ENCODE data around the gene MAPRE2.

Gene MAPRE2

DNA sequence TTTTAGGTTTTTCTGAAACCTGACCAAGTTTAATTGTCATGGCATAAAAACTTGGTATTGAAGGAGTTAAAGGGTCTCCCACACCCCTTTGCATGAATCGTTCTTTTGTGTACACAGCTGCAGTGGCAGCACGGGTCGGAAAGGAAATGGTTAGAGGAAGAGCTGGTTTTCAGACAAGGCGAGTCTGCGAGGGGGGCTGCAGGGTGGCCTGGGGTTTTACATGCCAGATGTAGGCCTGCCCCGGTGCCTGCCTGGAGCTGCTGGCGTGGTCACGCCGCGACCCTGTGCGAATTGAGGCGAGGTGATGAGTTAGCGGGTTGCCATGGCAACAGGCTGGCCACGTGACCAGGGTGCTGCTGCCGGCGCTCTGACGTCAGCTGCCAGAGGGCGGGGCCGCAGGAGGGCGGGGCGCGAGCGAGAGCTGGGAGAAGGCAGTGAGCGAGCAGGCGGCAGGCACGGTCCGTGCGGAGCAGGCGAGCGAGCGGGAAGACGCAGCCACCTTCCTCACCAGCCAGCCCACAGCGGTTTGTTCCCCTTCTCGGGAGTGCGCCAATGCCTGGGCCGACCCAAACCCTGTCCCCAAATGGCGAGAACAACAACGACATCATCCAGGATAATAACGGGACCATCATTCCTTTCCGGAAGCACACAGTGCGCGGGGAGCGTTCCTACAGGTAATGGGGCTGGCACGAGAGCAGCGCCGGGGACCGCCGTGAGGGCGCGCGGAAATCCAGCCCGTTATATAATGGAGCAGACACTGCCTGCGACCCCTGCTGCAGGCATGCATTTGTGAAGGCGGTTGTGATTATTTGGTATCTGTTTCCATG, at the start of gene MAPRE2:
Gene MAPRE2, plus strand, starts transcription at position 426 of the 827 bp plus-strand sequence. Its CDS starts 127 bp downstream, at position 553.
- DNase-seq = peak; percentile 99

DNA sequence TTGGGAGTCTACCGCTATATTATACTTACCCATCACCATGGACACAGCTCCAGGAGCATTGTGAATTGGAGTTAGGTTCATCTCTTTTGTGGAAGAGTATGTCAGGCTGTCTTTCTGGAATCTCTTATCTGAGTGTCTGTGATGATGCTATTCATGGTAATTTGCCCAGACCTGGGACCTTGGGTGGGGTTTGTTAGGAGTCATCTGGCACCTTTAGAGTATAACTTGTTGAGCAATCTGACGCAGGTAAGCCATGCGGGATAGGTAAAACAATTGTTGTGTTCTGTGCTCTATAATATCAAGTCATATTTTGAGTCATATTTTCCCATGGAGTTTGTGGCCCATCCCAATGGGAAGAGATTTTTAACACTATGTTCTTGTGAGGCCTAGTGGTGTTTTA, 49.7 kb upstream of the MAPRE2 start:
- no peak for DNase-seq

DNA sequence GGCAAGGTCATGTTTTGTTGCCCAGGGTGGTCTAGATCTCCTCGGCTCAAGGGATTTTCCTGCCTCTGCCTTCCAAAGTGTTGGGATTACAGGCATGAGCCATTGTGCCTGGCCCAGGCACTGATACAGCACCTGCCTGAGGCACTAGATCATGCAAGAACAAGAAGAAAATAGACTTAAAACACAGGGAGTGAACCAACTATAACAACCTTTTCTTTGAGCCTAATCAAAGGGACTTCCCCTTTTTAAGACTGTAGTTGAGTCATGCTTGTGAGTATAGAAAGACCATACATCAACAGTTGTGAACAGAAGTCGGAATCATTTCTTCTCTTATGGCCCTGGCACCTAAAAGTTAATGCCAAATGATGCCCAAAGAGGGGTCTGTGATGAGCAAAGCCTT, 47.9 kb upstream of the MAPRE2 start:
- DNase-seq = no peak

DNA sequence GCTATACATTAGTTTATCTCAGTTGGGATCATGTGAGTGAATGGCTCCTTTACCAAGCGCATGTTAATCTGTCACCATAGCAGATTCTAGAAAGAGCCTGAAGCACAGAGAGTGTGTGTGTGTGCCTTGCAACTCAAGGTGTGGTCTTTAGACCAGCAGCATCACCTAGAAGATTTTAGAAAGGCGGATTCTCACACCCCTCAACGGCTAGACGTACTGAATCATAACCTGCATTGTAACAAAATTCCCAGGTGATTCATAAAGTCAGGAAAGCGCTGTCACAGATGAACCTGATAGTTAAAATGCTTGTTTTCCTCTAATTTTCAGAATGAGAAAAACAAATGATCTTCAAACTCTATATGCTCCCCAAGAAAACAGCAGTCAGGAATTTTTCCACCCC, 45.5 kb upstream of the MAPRE2 start:
- DNase-seq = no peak

DNA sequence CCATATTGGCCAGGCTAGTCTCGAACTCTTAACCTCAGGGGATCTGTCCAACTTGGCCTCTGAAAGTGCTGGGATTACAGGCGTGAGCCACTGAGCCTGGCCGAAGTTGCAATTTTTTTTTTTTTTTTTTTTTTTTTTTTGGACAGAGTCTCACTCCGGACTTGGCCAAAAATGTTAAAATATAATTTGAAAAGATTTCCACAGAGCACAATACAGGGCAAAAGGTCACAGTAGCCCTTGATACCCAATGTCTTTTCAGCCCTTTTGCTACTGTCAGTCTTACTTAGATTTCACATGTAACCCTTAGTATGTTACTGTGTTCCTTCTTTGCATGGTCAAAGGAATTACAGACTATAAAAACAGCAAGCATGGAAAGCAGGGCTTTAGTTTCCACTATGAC, 42.6 kb upstream of the MAPRE2 start:
- no peak for DNase-seq

DNA sequence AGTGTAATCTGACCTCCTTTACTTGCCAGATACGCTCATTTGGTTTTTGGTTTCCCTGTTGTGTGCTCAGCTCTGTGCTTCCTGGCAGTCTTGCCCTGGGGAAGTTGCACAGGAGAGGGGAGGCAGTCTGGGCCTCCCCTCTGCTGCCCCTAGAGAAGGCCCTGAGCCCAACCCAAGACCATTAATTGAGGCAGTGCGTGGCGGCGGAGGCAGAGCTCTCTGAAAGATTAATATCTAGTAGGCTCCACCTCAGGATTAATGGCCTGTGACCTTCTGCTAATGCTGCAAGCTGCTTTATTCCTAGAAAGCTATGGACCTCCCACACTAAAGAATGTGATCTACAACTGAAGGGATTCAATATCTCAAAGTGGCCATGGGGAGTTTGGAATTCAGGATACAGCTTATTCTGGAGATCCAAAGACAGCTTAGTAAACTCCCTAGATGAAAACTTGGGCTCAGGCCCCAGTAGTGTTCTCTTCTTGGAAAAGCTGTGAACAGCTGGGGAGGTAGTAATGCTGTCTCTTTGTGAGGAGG, 41.4 kb upstream of the MAPRE2 start:
- peak; percentile 20 for DNase-seq

DNA sequence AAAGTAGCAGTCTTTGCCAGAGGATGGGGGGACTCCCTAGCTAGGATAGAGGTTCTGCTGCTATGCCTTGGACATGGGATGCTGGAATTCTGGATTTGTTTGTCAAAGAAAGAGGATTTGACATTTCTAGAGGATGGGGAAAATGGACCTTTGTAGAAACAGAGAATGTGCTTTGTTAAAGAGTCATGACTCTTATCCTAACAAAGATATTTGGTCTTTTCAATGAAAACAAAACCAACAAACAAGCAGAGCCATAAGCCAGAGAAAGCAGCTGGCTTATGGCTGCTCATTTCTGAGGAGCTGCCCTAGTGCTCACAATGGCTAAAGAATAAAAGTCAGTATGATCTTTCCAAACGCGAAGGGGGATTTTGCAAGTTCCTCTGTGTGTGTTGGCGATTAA, 40.8 kb upstream of the MAPRE2 start:
- DNase-seq = no peak

DNA sequence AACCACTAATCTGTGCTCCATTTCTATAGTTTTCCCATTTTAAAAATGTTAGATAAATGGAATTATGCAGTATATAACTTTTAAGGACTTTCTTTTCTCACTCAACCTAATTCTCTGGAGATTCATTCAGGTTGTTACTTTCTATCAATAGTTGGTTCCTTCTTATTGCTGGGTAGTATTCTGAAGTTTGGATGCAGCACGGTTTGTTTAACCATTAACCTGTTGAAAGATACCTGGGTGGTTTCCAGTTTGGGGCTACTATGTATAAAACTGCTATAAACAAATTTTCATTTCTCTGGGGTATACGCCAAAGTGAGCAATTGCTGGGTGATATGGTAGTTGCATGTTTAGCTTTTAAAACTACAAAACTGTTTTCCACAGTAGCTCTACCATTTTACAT, 39.1 kb upstream of the MAPRE2 start:
- DNase-seq = no peak

DNA sequence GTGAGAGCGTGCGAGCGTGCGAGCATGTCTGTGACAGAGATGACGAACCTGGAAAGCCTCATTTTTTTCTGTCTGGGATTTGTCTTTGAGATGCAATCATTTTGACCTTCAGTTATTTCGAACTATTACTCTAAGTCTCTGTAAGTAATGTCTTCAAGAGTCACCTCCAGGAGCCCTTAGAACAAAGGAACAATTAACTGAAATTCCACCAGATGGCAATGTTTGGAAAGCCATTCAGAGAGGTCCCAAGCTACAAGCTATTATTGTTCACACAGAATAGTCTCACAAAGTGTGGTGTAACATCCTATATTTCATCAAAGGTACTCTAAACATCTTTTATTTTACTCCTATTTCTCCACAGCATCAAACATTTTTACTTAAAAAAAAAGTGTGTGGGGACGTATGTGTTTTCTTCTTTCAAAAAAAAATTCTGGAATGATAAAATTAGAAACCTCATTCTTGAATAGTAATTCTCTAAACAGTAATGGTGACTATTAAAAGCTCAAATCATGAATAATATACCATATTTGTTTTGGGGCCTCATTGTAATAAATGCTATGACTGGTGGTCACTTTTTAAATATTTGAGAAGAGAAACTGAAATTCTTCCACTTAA, 35.1 kb upstream of the MAPRE2 start:
- DNase-seq = peak; percentile 44

DNA sequence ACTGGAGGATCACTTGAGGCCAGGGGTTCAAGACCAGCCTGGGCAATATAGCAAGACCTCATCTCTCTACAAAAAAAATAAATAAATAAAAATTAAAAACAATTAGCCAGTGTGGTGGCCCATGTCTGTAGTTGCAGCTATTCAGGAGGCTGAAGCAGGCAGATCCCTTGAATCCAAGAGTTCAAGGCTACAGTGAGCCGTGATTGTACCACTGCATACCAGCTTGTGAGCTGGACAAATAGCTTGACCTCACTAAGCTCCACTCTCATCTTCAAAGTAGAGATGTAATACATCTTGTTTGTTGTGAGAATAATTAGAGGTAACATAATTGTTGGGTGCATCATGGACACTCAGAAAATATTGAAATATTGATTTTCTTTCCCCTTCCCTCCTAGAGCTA, 31.1 kb upstream of the MAPRE2 start:
- DNase-seq = no peak

DNA sequence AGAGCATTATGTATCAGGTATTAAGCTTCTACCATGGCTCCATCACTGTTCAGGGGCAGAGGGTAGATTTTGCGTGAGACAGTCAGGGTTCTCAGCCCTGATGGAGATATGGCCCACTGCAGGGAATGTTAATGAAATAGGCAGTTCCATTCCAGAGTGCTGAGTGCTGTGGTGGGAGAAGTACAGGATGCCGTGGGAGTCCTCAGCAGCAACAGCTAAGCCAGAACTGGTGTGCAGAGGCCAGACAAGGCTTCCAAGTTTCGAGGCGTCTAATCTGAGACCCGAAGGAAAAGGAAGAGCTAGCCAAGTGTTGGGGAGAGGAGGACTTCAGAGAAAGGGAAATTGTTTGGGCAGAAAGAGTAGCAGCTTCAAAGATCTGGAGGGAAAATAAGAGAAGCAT, 30.2 kb upstream of the MAPRE2 start:
- DNase-seq = no peak

DNA sequence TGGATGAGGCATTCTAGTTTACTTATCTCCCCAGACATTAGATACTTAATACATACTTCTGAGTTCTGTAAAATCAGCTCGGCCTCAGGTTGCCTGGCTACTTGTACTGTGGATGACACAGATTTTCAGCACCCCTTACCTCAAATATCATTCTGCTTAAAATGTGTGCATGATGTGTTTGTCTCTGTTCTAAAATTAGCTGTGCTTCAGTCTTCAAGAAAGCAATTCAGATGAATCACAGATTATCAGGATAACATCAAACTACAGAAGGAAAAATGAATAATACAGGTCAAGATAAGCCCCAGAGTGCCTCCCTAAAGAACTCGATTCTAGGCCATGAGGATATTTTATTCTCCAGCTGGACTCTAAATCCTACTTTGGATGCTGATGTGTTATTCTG, 21.3 kb upstream of the MAPRE2 start:
- no peak for DNase-seq

DNA sequence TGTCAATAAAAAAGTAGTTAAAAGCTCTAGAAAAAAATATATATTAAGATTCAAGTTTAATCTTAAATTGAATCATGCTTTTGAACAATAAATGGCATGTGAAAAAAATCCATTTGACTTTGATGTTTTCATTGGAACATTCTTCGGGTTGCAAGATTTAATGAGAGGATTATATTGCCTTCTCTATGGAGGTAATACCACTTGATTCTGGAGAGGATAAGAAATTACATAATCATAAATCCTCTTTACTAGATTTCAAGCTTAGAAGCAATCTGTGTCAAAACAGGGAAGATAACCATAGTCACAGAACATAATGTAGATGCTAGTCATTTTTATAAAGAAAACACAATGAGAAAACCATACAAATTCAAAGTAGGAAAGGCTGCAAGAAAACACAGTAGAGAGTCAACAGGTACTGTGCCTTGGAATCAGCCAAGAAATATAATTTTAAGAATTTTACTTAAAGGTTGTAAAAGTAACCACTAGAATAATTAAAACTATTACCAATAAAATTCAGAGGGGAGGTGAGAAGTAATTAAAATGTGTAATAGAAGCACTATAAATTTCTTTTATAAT, 18.7 kb upstream of the MAPRE2 start:
- DNase-seq = no peak

DNA sequence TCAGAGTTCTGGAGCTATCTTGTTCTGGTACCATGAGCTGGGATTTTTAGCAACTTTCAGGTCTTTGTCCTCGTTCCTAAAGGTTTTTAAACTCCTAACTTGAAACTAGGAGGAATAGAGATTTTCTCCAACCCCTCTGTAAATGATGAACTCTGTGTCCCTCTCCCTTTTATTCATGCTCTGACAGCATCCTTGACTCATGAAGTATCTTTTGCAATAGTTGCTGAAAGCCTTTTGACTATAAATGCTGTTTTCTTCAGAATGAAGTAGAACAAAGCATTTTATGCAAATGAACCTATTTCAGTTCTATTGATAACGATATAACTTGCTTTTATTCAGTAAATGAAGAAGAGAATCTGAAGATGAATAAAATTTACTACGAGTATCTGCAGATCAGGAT, 17.0 kb upstream of the MAPRE2 start:
- DNase-seq = no peak

DNA sequence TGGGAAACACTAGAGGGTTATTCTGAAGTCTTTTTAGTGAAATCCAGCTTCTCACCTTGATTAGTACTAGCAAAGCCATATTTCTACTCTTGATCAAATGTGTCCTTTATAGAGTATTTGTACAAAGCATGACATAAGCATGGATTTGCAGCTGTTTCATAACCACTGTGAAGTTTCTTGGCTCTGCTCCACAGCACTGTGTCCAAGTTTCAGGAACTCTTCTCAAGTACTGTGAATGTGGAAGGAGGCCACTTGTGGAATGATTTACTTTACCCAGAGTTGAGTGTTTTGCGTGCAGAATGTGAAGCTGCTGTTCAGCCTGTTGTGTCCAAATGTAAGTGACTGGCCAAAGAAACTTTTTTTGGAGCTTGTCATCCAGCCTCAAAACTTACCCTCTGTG, 16.2 kb upstream of the MAPRE2 start:
- DNase-seq = no peak

DNA sequence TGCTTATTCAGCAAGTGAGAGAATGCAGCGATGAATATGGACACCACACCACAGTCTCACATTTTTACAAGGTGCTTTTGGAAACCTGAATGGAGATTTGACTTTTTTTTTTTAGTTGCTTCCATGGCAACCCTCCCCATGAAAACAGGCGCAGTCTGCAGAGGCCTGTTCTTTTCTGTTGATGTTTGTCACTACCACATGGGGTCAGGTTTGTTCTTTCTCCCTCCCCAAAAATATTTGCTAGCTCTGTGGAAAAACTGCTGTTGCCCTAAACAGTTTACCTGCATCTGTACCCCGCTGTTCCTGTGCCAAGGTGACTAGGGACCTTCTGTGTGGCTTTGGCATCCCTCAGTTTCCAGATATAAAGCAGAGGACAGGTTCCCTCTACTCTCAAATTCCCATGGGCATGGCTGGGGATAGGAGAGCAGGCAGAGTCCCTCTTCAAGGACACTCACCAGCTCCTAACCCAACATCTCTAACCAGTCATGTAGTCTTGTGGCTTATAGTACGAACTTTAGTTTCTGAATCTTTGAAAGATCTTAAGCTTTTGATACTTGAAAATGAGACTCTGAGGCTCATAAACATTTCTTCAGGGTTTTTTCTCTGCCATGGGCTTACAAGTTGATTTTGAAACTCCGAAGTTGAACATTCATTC, 14.7 kb upstream of the MAPRE2 start:
- DNase-seq = no peak

DNA sequence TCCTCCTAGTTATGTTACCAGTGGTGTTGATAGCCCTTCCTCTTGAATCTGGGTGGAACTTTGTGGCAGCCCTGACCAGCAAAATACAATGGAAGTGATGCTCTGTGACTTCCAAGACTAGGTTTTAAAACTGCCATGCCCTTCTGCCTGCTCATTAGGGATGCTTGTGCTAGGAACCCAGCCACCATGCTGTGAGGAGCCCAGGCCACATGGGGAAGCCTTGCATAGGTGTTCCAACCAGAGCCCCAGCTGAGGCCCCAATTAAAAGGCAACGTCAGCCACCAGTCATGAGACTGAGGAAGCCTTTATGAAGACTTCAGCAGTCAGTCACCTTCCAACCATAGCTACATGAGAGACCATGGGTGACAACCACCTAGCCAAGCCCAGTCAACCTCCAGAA, 14.0 kb upstream of the MAPRE2 start:
- no peak for DNase-seq

DNA sequence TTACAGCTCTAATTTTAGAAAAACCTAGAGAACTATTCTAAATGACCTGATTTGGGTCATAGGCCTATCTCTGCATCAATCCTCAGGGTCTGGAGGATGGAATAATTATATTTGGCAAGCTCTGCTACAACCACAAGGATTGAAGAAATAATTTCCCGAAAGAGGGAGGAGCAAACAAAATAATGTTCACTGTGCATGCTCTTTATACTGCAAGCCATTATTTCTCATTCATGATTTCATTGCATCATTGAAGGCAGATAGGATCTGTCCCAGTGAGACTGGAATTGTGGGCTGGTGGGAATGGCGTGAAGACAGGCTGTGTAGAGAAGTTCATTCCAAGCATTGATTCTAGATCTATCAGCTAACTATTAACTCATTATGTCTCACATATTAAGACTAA, 12.7 kb upstream of the MAPRE2 start:
- DNase-seq = no peak

DNA sequence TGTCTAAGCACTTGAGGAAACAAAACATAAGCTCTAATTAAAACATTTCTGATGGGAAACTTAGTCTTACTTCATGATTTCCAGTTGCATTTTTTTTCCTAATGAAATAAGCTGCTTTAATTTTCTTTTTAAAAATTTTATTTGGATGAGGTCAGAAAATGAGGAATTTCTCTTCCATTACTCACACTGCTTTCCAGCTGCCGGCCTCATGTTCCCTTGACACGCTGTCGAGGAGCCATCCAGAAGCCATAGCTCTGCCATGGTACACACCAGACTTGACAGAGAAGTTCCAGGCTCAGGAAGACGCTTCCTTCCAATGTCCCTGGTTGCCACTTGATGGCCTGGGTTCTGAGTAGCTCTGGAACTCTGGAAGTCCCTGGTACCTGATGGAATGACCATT, 12.1 kb upstream of the MAPRE2 start:
- no peak for DNase-seq

DNA sequence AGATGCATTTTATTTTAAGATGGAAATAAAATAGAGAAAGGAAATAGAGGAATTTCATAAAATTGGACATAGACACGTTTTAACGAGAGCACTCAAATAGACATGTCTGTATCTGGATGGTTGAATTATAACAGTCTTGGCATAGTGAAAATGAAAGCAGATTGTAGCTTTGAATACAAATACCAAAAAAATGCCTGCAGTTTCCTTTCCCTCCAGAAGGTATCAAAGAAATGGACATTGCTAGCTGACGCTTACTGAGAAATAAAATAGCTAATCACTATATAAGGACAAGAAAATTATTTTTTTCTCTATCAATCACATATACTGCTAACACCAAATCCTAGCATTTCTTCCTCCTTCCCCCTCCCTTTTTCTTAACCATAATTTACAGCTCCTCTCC, 11.4 kb upstream of the MAPRE2 start:
- DNase-seq = no peak

DNA sequence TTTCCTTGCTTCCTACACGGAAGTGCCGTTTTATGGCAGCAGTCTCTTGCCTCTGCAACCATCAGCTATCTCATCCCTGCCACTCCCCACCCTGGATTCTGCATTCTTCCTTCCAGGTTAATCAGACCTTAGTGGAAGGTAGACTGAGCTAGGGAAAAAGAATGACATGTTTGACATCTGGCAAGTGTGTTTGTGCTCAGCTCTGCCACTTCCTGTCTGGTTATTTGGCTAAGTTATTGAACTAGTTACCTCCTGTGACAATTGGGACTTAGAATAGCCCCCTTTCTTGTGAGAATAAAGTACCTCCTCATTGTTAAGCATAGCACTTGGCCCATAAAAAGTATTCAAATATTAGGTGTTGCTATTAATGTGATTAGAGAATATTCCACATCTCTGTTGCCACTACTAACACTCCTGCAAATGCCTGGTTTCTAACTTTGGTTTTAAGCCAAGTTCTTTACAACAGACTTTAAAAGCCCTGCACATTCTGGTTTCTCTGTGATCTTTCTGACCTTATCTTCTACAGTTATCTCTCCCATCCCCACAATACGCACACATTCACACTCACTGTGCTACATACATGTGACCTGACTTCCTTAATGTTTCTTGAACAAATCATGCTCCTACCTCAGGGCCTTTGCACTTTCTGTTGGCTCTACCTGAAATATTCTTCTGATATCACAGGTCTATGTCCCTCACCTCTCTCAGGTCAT, 10.8 kb upstream of the MAPRE2 start:
- DNase-seq = no peak

DNA sequence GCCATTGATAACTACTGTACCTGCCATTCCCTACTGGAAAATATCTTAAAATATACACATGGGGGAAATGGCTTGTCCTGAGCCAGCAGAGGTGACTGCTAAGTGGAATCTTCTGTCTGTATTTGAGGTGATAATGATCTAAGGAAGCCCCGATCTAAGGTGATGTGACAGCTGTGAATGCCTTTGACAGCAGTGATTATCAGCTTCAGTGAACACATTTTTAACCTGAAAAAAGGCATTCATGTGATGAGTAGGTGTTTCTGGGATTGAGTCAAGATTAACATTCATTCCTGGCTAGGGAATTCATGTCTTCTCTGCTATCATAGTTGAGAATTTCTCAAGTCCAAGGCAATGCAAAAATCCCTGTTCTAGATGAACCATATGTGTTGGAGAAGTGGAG, 9.1 kb upstream of the MAPRE2 start:
- DNase-seq = no peak

DNA sequence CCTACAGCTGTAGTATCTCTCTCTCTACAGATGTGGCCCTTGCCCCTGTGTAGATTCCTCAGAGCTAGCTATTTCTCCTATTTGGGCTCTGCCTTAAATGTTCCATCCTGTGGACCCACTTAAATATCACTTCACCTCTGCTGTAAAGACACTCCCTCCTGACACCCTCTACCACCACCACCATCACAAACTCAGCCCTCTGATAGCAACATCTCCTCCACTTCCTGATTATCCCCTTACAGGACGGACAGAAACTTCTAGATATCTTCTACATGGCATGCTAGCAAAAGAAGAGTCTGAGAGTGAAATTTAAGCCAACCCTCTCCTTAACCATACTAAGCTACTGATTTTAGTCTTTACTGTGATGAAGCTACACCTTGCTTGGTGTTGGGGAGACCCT, 3.2 kb upstream of the MAPRE2 start:
- no peak for DNase-seq
